Tongue (tissue), 2 donors: ENCODE data around the gene NOS1. TPM values are rescaled to one million over a fixed set of nuclear protein-coding genes. Genes with fewer than 3 reads are reported as not detected.

Experiments
- DNase-seq: peaks from one replicate; pipeline ENCODE4 v3.0.0-alpha.2; 2015
- total RNA-seq: library from RNA; depleted of rRNA; stranded (reverse); fragments of >200 nt; gene quantifications from one replicate; pipeline ENCODE4 v1.2.3, GENCODE V29; 2014

The NOS1 gene
- total RNA-seq, 1 donor from 2014 or later = 21.2 TPM

DNA sequence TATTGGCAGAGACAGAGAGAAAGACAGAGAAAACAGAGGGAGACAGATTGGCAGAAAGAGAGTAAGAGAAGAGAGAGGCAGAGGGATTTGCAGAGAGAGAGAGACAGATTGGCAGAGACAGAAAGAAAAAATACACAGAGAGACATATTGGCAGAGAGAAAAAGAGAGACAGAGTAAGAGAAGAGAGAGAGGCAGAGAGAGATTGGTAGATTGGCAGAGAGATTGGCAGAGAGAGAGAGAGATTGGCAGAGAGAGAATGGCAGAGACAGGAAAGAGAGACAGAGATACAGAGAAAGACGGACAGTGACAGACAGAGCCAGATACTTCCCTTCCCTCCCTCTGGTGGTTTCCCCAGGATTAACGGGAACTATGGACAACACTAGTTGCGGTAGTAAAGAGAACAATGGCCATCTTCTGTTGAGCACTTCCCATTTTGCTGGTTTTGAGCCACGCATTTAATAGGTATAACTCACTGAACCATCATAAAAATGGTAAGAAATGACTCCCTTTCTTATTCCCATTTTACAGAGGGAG lies 2.6 kb upstream of the NOS1 start:
- DNase-seq = no peak

DNA sequence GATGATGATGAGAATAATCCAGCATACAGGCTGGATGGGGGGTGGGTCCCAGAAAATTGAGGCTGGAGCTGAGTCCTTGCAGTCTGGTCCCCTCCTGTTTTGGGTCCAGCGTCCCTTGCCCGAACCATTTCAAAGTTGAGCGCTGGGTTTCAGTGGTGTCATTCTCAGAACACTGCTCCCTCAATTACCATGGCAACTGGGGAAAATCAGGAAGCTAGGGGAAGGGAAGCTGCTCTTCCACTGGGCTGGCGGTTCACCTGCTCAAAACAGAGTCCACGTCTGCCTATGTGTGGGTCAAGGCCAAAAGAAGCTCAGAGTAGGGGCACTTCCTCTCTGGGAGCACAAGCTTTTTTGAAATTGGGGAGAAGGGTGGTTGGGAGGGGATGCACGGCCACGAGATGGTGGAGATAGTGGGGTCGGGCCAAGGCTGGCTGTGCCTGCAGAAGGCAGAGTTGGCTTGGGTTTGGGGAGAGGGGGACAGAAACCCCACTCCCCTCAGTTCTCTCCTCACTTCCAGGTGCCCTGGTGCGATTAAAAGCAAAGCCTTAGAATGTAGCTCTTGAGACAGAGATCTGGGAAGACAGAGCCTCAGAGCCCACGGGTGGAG lies 1.7 kb upstream of the NOS1 start:
- no peak for DNase-seq

DNA sequence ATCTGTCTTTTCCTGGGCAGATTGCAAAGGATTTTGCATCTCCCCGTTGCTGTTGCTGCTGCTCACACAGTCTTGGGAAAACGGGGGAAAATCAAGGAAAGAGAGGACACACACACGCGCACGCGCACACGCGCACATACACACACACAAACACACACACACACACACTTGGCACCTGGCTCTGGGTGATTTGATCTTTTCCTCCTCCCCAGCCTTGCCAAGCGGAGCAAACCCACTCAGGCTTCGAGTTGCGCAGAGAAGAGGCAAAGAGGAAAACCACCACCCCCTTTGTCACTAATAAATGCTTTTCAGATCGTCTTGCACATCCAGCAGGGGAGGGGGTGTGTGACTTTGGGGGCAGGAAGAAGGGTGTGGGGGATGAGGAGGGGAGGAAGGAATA lies 965 bp upstream of the NOS1 start:
- DNase-seq = no peak

DNA sequence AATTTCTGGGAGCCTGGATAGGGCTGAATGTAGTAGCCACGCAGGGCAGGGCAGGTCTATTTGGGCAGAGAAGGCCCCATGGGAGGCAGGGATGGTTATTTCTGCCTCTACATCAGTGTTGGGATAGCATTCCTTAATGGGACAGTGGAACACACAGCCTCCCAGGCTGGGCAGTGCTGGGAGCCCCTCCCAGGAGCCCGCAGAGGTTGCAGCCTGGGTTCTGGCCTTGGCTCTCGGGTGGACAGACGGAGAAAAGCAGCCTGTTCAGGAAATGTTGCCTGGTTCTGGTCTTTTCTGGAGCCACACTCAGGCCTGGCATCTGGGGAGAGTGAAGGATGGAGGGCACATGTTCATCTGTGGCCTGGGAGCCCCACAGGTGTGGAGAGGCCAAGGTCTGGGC lies 479 bp upstream of the NOS1 start:
- no peak for DNase-seq

DNA sequence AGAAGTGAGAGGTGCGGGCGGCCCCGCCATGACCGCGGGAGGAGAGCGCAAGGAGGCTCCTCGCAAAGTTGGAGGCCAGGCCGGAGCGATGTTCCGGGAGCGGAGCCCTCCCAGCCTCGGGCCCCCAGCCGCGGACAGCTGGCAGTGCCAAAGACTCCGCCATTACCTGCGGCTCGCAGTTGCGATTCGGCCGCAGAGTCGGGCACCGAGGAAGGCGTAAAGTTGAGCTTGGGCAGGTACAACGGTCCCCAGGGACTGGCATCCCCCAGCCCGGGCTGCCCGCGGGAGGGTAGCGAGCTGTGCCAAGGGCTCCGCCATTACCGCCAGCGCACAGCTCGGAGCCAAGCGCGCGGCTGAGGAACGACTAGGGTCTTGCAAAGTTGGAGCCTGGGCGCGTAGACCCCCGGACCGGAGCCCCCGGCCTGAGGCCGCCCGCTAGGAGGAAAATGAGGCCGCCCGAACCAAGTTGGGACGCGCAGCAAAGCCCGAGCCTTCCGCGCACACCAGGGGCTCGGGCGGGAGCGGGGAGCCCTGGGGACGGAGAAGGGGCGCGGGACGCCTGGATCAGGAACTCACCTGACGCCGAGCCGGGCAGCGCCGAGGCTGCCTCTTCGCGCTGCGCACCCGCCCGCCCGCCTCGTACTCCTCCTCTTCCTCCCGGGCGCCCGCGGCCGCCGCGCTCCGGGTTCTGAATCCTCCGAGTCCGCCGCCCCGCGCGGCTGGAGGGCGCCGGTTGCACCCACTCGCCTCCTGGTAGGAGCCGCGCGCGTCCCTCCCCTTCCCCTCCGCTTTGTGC lies 677 bp downstream of the NOS1 start:
- no peak for DNase-seq

DNA sequence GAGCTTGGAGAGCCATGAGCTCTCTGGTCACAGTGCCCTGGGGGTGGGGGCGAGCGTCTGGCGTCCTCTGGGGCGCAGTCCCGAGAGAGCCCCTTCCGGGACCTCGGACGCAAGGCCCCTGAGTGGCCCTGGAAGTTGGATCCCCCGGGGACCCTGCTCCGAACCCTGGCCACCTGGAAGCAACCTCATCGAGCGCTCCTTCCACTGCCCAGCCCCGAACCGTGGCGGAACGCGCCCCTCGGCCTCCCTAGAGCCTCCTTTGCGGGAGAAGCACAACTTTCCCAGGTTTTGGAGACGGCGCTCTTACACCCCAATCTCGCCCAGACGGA lies 1.2 kb downstream of the NOS1 start:
- no peak for DNase-seq

DNA sequence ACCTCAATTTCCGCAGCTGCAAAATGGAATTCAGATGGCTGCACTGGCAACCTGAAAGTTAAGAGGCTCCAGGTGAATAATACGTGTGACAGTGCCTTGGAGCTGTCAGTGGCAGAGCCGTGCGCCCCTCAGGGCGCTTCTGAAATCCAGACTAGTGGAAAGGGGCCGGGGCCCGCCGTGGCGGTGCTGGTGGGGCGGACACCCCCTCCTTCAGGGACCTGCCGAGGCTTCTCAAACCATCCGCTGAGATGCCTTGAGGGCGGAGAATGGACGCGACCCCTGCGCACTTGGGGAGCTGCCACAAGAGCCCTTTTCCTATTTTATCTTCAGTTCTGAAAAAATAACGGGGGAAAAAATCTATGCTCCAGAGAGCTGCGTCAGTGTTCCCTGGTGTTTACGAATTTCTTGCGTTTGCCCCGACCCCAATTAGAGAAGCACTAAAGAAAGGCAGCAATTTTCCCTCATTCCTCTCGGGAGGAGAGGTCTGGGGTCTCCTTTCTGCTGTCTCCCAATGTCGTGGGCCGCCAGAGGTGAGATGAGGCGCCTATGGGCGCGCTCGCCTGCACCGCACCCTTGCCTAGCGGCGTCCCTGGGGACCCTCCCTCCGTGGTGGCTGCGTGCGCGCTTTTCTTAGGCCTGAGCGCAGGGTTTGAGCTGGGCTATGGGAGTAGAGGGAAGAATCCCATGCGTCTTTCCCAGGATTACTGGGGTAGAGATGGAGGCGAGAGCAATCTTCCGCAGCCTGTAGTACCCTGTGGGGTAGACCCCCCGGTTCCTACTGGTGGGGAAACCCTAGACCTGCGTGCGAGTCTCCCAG lies 2.2 kb downstream of the NOS1 start:
- DNase-seq = no peak

DNA sequence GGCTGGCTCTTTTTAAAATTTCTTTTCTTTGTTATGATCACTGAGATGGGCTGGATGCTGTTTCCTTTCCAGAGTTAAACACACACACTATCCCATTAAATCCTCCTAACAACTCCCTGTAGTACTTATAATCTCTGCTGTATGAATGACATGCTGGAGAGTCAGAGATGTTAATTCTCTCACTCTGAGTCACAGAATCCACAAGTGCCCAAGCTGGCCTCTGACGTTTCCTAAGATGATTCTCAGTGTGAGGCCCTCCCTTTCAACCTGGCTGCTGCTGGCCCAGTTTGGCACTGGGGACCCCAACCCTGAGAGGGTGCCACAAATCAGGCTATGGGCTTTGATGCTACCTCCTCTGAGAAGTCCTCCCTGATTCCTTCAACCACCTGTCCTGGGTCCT lies 5.4 kb downstream of the NOS1 start:
- no peak for DNase-seq

DNA sequence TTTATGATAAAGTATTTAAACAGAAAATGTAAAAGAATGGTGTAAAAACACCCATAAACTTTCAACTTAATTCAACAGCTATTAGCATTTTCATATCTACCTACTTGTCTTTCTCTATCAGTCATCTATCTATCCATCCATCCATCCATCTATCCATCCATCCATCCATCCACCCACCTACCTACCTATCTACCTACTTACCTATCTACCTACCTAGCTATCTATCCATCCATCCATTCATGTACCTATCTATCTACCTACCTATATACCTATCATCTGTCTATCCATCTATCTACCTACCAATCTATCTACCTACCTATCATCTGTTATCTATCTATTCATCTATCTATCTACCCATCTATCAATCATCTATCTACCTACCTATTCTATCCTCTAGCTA lies 8.5 kb downstream of the NOS1 start:
- no peak for DNase-seq

DNA sequence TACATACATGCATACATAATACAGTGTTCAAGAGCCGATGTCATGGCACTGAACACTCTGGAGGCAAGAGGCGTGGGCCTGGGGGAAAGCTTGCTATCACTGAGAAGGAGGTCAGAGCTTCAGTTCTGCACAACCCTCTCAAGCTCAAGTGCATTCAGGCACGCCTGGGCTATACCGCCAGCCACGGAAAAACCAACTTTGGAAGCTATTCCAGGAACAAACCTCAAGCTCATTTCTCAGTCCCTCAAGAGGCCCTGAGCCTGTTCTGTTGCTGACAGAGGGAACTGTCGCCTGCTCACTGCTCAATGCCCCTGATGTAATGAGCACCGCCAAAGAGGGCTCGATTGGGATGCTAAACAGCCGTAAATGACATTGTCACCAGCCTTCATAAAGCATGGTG lies 9.2 kb downstream of the NOS1 start:
- no peak for DNase-seq

DNA sequence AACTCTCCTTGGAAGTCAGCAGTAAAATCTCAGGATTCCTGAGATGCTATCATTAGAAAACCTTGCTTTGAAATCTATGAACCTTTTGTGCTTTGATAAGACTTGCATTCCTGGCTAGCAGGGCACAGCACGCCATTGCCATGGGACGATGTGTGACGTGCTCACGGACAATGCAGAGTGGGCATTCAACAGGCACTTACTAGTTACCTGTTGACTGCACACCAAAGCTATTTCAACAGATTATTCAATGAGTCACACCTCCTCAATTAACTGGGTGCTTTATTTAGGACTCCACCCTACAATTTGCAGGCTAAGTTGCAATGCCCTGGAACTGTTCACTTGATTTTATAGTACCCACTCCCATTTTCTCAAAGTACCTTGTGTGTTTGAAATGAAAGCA lies 11.3 kb downstream of the NOS1 start:
- DNase-seq = no peak

DNA sequence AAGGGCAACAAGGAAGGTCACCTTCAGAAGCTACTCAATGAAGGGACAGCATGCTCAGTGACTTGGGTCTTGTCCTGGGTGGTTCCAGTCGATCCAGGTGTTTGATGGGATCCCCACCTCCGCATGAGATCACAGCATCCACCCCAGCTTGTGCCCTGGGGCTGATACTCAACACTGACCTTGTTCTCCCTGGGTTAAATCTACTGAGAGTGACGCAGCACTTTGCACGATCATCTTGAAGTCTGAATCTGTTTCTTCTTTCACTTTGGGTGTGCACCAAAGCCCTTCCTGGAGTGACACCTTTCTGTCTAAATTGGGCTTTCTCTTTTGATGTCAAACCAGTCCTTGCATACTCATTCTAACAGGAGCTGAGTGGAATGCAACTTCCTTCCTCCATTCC lies 13.8 kb downstream of the NOS1 start:
- no peak for DNase-seq

DNA sequence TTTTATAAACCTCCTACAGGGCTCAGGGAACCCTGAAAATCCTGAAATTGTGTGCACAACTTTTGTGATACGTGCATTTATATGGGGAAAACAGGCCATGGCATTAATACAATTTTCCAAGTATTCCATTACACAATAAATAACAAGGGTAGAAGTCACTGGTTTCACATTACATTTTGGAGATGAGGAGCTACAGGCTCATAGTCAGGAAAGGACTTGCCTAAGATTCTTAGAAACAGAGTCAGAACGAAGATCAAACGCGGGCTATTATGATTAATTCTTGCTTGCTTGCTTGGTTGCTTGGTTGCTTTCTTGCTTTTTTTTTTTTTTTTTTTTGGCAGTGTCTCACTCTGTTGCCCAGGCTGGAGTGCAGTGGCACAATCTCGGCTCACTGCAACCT lies 16.7 kb downstream of the NOS1 start:
- DNase-seq = no peak

DNA sequence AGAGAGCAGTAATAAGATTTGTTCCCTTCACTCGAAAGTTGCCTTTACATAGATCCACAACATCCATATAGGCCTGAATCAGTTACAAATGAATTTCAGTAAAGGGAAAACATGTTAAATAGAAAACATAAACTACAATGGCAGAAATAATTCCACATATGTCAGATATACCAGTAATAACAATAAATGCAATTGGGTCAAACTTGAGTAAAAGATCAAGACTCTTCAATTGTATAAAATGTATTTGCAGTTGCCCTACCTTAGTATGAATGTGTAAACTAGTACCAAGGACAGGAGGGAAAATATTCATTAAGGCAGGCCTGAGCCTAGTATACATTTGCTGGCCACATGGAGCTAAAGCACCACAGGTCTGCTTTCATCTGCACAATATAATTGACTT lies 17.6 kb downstream of the NOS1 start:
- DNase-seq = no peak

DNA sequence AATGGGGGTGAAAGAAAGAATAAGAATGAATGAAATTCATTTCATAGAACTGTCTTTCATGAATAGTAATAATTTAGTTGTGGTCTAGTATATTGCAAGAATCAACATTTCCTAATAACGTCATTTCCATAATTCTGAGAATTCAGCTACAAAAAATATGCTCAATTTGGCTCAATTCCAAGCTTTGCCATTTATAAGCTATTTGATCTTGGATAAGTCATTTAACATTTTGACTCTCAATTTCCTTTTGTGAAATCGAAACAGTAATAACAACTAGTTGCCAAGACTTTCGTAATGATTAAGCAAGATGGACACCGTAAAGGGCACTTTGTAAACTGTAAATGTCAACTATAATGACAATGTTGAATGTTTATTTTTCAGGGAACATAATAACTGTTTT lies 18.1 kb downstream of the NOS1 start:
- DNase-seq = no peak

DNA sequence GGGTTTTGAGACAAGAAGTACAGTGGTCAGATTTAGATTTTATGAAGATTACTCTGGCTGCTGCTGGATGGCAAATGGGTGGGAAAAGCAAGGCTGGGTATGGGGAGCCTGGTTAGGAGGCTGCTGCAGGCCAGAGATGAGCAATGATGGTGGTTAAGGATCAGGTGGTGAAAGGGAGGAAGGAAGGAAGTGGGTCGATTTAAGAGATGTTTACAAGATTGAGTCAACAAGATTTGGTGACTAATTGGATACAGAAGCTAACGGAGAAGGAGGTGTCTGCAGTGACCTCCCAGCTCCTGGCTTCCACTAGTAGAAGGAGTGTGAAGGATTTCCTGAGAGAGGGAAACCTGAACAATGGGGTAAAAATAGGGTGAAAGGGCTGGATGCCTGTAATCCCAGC lies 18.7 kb downstream of the NOS1 start:
- DNase-seq = no peak

DNA sequence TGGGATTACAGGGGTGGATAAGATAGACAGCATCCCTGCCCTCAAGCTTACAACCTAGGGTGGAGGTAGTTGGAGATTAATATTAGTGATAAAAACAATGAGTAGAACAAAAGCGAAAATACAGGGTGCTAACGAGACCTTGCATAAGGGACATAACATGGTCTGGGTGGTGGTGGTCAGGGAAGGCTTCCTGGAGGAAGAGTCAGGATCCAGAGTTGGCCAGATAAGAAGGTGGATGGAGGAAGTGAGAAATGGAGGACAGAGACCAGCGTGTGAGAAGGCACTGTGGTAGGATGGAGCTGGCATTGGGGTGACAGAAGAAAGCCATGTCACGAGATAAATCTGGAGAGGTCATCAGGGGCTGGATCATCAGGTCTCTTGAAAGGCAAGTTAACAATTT lies 19.2 kb downstream of the NOS1 start:
- DNase-seq = no peak

DNA sequence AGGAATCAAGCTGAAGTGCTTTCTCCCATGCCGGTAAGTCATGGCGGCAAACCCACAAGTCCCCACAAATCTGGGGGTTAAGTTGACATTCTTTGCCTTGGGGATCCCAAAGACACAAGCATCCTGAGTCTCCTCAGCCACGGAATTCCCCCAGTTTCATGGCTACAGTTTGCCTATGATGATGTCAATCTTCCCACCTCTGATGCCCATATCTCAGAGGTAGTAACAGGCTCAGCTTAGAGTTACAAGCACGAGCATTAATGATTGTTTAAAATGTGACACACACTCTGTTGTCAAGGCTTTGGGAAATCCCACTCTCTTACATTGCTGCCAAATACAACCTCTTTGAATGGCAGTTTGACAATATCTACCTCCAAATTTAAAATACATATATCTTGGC lies 22.3 kb downstream of the NOS1 start:
- no peak for DNase-seq

DNA sequence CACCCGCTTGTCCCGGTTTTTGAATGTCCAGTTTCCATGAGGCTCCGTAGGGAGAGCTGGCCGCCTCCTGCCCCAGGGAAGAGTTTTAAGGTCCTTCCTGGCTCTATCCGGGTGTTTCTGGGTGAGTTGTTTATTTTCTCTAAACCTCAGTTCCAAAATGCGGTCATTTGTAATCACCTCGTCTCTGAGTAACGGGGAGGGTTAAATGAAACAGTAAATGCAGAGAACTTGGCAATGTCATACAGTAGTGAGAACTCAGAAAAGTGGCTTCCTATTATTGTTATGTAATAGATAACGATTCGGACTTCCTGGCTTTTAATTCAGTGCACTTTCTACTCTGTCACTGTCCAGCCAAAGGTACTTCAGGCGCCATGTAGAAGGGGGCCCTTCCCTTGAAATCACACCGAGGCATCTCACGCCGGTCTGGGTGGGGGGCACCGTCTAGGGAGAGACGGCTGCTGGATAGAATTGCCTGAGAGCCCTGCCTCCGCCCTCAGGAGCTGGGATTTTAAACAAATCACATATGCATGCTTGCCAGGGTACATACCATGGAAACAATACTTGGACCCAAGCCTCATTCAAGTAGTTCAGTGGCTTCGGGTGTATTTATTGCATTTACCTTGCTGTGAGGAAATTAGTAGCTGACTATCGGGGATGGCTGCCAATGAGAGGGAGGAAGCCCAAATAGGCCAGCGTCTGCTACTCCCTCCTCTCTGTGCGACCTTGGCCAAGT lies 26.4 kb downstream of the NOS1 start:
- peak; percentile 41 for DNase-seq

DNA sequence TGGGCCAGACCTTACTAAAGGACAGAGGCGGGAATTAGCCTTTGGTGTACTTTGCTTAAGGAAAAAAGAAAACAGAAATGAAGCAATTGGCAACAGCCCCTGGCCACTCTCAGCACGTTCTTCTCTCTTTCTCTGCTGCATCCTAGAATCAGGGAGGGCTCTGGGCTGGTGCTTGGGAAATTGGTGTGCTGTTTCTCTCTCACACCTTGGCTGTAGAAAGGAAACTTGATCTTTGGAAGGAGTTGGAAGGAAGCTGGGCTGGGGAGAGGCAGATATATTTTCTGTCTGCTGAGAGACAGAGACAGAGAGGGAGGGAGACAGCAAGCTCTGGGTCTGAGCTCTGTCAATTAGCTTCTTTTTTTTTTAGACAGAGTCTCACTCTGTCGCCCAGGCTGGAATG lies 27.4 kb downstream of the NOS1 start:
- peak; percentile 67 for DNase-seq

DNA sequence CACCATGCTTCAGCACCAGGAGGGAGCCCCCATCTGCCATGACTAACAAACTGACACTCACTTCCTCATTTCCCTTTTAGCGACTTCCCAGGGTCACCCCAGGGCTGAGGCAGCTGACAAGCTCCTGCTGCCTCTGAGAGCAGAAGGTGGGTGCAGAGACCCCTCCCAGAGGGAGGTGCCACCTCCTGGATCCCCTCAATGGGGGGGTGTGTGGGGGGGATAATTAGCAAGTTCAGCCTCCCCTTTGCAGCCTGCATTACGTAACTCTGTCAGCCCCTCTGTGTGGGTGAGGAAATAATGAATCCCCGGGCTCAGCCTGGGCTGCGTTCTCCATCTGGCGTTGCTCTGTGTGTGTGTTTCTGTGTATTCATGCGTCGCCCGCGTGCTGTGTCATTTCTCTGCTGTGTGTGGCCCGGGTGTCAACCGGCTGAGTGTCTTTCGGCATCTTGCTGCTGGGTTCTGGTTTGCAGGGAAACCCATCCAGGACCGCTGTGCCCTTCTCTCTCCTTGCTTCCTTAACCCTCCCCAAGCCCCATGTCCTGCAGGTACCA lies 28.0 kb downstream of the NOS1 start:
- DNase-seq = peak; percentile 15

DNA sequence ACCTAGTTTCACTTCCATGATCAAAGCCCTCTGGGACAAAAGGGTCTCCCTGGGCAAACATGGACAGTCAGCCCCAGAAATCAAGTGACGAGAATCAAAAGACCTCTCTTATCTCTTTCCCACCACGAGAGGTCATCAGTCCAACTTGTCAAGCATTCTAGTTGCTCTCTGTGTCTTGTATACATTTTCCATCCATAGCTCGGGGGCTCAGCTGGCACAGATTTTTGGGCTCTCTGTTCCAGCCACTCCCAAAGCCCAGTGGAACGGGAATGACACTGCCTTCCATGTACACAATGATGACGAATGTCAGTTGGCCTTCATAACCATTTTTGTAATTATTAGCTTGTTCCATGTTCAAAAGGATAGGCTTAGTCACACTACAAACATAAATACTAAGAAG lies 29.7 kb downstream of the NOS1 start:
- DNase-seq = no peak
